ENCODE results near the gene SIPA1L3. TPM values are rescaled to one million over a fixed set of nuclear protein-coding genes. Genes with fewer than 3 reads are reported as not detected.

Gene SIPA1L3
- total RNA-seq, 1 donor from 2014 or later: 15.0 TPM

DNA sequence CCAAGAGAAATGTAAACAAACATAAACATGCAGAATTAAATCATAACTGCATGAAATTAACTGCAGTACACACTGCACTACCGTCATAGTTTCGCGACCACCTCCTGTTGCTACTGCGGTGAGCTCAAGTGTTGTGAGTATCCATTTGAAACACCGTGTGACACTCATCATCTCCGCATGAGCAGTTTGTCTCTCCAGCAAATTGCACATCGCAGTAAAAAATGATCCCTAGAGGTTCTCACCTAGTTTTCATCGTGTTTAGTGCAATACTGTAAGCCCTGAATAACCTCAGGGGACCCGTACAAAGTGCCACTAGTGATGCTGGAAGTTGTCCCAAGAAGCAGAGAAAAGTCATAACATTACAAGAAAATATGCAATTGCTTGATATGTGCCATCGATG, 169.3 kb downstream of the SIPA1L3 start:
- ATAC-seq: no peak

DNA sequence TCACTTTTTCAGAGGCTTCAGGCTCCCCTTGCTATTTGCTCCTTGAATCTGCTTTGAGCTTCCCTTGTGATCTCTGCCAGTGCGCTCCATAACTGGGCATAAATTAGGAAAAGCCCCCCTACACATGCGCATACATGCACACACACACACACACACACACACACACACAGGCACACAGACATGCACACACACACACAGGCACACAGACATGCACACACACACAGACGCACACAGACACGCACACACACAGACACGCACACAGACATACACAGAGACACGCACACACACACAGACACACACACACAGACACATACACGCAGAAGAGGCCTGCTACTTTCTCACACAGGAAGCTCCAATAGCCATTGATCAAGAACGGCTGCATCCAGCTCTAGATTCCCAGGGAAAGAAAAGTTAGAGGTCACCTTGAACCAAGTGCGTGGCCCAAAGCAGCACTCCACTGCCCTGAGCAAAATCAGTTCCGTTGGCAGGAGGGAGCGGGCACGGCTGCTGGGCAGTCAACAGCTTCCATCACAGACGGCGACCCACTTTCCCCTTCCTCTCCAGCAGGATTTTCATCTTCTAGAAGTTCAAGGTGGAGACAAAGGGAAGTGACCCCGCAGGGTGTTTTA, 171.4 kb downstream of the SIPA1L3 start:
- no peak for ATAC-seq

DNA sequence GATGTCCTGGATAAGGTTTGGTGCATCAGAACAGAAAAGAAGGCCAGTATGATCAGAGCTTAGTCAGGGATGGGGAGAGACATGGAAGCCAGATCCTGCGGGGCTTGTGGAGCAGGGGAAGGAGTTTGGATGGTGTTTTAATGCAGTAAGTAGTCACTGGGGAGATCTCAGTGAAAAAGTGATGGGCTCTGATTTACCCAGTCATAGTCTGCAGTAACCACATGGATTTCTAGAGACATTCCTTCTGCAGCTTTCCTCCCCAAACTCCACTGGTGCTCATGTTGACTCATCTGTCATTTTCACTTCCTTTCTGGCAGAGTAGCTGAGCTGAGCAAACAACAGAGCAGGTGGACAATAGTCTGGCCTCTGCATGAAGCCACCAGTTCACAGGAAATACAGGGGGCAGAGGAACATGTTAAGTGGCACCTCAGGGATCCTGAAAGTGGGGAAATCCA, 172.9 kb downstream of the SIPA1L3 start:
- peak; percentile 67 for ATAC-seq

DNA sequence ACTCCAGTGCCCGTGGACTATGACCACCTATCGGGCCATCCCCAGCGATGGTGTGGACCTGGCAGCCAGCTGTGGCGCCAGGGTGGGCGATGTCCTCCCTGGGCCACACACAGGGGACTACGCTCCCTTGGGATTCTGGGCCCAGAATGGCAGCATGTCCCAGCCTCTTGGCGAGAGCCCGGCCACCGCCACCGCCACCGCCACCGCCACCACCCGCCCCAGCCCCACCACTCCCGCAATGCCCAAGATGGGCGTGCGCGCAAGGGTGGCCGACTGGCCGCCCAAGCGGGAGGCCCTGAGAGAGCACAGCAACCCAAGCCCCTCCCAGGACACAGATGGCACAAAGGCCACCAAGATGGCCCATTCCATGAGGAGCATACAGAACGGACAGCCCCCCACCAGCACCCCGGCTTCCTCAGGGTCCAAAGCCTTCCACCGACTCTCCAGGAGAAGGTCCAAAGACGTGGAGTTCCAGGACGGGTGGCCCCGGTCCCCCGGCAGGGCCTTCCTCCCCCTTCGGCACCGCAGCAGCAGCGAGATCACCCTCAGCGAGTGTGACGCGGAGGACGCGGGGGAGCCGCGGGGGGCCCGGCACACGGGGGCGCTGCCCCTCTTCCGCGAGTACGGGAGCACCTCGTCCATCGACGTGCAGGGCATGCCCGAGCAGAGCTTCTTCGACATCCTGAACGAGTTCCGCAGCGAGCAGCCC, 174.7 kb downstream of the SIPA1L3 start:
- peak; percentile 20 for ATAC-seq

DNA sequence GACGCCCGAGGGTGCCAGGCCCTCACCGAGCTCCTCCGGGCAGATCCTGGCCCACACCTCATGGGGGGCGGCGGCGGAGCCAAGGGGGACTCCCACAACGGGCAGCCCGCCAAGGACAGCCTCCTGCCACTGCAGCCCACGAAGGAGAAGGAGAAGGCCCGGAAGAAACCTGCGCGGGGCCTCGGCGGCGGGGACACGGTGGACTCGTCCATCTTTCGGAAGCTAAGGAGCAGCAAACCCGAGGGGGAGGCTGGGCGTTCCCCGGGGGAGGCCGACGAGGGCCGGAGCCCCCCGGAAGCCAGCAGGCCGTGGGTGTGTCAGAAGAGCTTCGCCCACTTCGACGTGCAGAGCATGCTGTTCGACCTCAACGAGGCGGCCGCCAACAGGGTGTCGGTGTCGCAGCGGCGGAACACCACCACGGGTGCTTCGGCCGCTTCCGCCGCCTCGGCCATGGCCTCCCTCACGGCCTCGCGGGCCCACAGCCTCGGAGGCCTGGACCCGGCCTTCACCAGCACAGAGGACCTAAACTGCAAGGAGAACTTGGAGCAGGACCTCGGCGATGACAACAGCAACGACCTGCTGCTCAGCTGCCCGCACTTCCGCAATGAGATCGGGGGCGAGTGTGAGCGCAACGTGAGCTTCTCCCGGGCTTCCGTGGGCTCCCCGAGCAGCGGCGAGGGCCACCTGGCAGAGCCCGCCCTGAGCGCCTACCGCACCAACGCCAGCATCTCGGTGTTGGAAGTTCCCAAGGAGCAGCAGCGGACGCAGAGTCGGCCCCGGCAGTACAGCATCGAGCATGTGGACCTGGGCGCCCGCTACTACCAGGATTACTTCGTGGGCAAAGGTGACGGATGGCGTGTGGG, 175.5 kb downstream of the SIPA1L3 start:
- no peak for ATAC-seq

DNA sequence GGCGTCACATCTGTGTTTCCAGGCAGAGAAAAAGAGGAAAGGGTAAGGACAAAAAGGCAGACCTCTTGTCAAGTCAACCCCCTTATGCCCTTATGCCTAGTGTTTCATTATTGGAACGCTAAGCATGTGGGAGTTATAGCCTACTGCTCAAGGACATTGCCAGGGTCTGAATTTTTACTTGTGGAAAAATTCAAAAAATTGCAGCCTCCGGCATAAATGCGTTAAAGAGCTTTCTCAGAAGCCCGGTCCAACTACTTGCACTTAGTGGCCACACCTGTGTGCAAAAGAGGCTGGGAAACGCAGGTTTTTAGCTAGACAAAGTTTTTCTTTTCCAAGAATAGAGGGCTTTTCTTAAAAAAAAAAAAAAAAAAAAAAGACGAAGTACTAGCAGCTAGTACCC, 177.2 kb downstream of the SIPA1L3 start:
- ATAC-seq: no peak

DNA sequence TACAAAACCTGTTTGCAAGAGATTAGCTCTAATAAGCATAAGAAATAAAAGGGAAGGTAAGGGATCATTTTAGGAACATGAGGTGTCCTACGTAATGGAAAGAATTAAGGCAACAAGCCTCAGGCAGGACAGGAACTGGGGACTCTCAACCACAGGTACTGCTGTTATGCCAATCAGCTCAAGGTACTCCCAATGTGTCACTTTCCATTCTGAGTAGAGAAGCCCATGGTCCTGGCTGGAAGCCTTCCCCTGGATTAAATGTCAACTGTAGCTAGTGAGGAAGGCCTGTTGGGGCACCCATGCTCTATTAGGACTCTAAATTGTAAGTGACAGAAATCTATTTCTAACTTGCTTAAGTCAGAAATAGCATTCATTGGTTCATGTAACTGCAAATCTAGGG, 182.4 kb downstream of the SIPA1L3 start:
- peak; percentile 70 for ATAC-seq

DNA sequence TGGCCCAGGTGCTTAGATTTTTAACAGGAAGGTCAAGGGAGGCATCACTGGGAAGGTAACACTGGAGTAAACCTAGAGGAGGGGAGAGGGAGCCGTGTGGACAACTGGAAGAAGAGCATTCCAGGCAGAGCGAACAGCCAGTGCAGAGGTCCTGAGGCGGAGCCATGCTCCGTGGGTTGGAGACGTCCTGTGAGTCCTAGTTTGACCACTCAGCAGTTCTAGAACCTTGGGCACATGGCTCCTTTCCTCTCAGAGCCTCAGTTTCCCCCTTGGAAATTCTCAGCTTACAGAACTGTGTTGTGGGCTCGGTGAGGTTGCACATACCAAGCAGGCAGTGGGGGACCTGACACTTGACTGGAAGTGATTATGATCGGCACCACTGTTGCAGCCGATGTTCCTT, 186.1 kb downstream of the SIPA1L3 start:
- no peak for ATAC-seq

DNA sequence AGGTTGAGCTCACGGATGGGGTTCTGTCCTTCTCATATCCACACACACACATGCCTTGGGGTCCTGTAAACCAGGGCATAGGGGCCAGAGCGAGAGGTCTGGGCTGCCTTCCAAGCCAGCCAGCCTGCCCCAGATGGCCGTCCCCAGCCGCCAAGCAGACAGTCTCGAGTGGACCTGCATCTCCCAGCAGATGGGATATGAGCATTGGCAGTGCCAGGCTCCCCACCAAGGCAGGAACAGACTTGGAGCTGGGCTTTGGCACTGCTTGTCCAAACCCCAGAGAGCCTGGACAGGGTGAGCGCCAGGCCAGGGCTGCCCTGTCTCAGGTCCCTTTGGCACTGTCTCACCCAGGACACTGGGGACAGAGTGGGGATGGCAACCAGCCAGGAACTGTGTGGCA, 186.6 kb downstream of the SIPA1L3 start:
- ATAC-seq: no peak

DNA sequence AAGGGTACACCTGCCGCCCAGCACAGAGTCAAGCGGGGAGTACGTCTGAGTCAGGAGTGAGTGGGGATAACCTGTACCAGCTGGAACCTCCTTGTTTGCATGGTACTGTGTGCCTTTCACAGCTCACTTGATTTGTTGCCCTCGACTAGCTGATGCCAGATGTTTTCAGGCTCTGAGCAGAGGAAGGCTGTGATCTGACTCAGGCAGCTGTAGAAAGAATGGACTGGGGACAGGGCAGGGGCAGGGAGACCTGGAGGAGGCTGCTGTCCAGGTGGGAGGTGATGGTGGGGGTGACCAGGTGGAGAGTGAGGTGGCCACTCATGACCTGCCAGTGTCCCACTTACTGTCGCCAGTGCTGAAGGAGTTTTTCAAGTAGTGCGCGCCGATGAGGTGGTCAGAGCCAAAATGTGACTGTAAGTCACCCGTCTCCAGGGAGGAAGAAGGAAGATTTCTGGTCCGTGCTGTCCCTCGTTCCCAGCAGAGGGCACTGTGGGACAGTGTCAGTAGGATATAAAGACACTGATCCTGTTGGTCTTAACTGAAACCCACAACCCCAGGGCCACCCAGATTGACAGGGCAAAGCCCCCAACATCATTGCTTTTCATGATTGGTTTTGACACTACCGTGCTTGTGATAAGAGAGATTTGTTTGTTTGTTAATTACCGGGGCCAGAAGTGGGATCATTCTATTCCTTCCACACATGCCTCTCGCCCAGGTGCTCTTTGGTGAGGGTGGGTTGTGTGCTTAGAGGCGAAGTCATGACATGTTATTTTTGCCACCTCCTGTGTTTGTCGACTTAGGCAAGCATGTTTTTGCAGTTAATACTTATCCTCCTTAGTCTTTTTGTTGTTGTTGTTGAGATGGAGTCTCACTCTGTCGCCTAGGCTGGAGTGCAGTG, 188.7 kb downstream of the SIPA1L3 start:
- ATAC-seq: peak; percentile 79

DNA sequence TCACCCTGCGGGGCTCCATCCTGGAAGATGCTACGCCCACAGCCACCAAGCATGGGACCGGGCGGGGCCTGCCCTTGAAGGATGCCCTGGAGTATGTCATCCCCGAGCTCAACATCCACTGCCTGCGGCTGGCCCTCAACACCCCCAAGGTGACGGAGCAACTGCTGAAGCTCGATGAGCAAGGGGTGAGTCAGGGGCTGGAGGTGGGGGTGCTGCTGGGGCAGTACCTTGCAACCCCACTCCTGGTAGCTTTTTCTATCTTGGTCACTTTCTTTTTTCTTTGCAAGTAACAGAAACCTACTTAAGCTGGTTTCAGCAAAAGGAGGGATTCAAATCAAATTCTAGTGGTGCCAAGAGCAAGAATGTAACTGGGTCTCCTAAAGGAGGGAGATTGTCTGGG, 193.0 kb downstream of the SIPA1L3 start:
- no peak for ATAC-seq

DNA sequence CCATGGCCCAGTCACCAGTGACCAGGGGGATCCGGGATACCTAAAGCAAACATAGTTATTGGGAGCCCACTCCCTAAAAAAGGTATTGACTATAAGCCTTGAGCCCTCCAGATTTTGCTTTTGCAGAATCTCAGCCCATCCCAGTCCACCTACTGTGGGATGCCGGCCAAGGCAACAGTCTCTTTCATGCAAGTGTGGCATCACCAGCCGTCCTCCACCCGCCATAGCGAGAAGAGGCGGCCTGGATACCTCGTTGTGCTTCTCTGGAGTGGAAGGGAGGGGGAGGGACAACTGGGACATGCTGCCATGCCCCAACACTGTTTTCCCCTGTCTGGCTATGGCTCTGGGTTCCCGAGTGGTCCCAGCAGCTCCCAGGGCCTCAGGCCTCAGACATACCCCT, 193.6 kb downstream of the SIPA1L3 start:
- no peak for ATAC-seq

DNA sequence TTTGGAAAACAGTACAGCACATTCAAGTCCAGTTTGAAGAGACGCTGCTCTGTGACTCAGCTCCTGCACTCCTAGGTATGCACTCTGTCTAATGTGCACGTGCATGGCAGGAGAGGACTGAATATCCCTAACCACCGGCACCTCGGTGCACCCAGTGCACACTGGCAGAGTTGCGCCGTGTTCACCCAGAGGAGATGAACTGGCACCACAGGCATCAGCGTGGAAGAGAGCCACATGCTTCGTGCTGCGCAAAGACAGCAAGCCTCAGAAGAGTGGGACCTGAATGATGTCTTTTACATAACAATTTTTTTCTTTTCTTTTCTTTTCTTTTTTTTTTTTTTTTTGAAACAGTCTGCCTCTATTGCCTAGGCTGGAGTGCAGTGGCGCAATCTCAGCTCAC, 194.7 kb downstream of the SIPA1L3 start:
- ATAC-seq: no peak

DNA sequence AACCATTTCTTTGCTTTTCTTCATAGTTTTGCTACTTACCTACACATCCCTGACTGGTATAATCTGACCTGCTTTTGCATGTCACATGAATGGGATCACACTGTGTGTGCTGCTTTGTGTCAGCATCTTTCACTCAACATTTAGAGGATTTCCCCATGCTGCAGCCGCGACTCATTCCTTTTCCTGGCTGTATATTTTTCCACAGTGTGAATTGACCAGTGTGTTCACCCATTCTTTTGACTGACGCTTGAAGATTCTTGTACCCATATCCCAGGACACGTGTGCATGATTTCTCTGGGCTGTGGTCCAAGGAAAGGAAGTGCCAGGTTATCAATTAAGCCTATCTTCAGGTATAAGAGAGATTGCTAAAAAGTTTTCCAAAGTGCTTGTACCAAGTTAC, 198.6 kb downstream of the SIPA1L3 start:
- ATAC-seq: no peak

DNA sequence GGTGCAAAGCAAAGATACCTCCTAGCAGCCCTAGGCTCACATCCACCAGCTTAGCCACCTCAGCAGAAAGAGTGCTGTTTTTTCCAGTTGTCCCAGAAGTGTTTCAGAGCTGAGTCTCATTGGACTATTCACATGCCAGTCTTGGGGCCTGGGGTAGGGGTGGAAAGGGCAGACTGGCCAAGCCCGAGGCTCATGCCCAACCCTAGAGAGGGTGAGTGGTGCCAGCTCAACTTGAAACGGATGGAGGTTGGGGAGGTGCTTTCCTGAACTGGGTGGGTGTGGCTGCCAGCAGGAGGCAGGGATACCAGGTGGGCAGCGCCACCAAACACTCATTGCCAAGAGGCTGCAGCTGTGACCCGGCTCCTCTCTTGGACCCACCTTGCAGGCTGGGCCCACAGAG, 200.1 kb downstream of the SIPA1L3 start:
- peak; percentile 59 for ATAC-seq

DNA sequence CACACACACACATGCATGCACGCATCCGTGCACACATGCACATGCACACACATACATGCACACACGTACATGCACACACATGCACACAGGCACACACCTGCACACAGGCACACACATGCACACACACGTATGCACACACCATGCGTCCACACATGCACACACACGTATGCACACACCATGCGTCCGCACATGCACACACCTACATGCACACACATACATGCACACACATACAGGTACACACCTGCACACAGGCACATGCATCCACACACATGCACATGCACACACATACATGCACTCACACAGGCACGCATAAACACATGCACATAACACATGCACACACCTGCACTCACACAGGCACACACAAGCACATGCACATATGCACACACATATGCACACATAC, 204.9 kb downstream of the SIPA1L3 start:
- no peak for ATAC-seq

DNA sequence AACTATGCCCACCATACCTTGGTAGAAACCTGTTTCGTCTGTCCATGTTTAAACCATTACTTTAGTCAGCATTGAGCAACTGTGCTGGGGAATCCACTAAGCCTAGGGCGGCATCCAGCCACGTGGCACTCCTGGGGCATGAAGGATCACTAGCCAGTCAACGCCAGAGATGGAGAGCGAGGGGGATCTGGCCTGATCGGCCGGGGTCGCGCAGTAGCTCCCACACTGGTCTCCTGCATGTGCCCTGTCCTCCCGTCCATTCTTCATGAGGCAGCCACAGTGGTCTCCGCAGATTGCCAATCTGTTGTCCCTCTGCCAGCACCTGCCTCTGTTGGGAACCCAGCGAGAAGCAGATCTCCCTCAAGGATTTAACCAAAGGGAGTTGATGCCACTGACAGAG, 207.6 kb downstream of the SIPA1L3 start:
- ATAC-seq: no peak

DNA sequence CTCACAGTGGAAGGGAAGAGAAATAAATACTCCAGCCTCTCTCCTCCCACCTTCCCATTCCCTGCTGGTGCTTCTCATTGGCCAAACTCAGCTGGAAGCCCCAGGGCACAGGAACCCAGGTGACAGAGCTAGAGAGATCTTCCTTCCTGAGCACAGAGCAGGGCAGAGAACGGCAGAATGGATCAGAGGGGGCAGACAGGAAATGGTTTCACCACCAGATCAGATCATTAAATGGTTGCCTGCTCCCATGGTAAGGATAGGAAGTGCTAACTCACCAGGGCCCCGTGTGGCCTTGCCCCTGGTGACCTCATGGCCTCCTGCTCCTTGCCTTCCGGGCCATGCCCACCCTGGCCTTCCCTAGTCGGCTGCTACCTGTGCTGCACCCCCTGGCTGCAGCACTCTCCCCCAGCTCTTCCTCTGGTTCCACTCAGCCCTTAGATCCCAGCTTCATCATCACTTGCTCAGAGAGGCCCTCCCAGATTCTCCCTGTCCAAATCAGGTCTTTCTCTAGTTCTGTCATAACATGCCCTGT, 208.3 kb downstream of the SIPA1L3 start:
- ATAC-seq: no peak

DNA sequence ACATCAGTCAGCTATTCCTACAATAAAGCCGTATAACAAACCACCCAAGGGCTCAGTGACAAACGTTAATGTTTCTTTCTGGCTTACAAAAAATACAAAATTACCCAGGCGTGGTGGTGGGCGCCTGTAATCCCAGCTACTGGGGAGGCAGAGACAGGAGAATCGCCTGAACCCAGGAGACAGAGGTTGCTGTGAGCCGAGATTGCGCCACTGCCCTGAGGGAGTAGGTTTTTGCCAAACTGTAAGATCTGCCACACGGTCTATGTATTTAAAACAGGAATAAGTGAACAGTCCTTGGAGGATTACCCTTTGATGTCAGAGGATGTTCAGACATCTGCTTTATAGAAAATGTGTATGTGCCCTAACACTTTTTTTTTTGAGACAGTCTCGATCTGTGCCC, 211.2 kb downstream of the SIPA1L3 start:
- ATAC-seq: no peak

DNA sequence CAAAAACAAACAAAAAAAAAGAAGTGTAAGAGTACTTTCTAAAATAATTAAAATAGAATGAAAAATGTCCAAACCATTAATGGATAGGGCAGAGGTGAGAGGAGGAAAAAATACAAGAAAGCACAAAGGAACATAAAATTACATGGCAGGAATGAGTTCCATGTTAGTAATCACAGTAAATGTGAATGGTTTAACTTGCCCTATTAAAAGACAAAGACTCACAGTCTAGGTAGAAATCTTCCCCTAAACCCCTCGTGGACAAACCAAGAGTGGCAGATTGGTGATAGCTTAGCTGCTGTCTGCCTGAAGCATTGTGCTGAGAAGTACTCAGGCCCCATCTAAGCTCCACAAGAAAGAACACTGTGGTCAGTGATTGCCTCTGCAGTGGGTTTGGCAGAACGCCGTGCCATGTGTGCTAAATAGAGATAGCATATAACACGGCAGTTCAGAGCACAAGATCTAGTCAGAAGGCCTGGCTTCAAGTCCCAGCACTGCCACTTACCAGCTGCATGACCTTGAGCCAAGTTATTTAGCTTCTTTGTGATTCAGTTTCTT, 213.5 kb downstream of the SIPA1L3 start:
- ATAC-seq: no peak

DNA sequence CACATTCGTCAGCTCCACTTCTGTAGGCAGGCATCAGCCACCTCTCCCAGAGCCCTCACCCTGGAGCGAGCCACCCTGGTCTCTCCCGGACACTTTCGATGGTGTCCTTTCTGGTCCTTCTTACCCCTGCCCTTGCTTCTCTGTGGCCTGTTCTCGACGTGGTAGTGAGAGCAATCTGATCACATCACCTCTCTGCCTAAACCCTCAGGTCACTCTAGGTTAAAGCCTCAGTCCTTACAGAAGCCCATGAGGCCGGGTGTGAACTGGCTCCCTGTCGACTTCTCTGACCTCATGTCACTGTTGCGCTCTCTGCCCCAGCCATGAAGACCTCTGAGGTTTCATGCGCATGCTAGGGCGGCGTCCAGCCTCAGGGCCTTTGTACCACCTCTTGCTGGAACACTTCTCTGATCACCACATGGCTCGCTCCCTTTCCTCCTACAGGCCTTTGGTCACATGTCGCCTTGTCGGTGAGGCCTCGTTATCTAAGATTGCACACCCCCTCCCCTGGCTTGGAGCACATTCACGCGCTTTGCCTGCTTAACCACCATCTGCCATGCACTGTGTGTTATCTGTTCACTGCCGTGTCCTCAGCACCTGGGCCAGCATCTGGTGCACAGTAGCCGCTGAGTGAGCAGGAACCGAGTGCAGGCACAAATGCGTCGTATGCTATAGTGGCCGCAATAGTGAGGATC, 215.5 kb downstream of the SIPA1L3 start:
- no peak for ATAC-seq

All from esophagus mucosa (tissue), 1 donor.